ENCODE results near the gene MIS18A.

- TF ChIP-seq, protein P1, sequence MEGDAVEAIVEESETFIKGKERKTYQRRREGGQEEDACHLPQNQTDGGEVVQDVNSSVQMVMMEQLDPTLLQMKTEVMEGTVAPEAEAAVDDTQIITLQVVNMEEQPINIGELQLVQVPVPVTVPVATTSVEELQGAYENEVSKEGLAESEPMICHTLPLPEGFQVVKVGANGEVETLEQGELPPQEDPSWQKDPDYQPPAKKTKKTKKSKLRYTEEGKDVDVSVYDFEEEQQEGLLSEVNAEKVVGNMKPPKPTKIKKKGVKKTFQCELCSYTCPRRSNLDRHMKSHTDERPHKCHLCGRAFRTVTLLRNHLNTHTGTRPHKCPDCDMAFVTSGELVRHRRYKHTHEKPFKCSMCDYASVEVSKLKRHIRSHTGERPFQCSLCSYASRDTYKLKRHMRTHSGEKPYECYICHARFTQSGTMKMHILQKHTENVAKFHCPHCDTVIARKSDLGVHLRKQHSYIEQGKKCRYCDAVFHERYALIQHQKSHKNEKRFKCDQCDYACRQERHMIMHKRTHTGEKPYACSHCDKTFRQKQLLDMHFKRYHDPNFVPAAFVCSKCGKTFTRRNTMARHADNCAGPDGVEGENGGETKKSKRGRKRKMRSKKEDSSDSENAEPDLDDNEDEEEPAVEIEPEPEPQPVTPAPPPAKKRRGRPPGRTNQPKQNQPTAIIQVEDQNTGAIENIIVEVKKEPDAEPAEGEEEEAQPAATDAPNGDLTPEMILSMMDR (IDR thresholded peaks at IDR 0.05; ENCODE audit: insufficient read depth, low read length, poor library complexity, severe bottlenecking): no peak
- TF ChIP-seq EZH2phosphoT487 (conservative IDR thresholded peaks at IDR 0.05; ENCODE audit: low read length): no peak
Measured at GRCh38 chr21:32261929-32262328, 16.9 kb downstream of the MIS18A start.

Measured in SU-DHL-6 (cell line).